Measurements from ENCODE around the gene PCP4L1. TPM values are rescaled to one million over a fixed set of nuclear protein-coding genes. Genes with fewer than 3 reads are reported as not detected.

PCP4L1 gene
- total RNA-seq, 1 experiment from 2014 or later, result not detected

GRCh38 chr1:161298116-161298515 lies 39.6 kb downstream of the PCP4L1 start:
- DNase-seq, result no peak
- no TSS peak for BruUV-seq (replicated peaks)
- H3K9me2 ChIP-seq (ENCODE audit: insufficient read depth), result no peaks in the 10 kb centered on the region
- H3K36me3 ChIP-seq (ENCODE audit: low read depth), result no peaks in the 10 kb centered on the region
- no peaks in the 10 kb centered on the region for H3K27me3 ChIP-seq (ENCODE audit: insufficient read depth, low read depth)
- TF ChIP-seq CTCF (conservative IDR thresholded peaks at IDR 0.05), result no peak
- no peak for TF ChIP-seq EZH2 (IDR thresholded peaks at IDR 0.05; ENCODE audit: low read depth)
- no peaks in the 10 kb centered on the region for H3F3A ChIP-seq (ENCODE audit: insufficient read depth, low read depth)
- H3K4me3 ChIP-seq, result no peak overlapping the region
- H3K79me2 ChIP-seq (ENCODE audit: low read depth), result no peaks in the 10 kb centered on the region
- ChIA-PET POLR2A (ENCODE audit: unreplicated experiment) (no interaction called here), CTCF (no interaction called here)
- H2AFZ ChIP-seq, result no peak overlapping the region
- no peak overlapping the region for H3K27ac ChIP-seq
- no peaks in the 10 kb centered on the region for H4K20me1 ChIP-seq (ENCODE audit: insufficient read depth)
- H3K4me1 ChIP-seq (replicated peaks; ENCODE audit: insufficient read depth), result no peaks in the 10 kb centered on the region
- no peak overlapping the region for H3K4me2 ChIP-seq
- H3K9me3 ChIP-seq (ENCODE audit: insufficient read depth, low read depth), result no peaks in the 10 kb centered on the region
- intact Hi-C loops (cut with micrococcal nuclease; ENCODE audit: unreplicated experiment), result no loop called here

GRCh38 chr1:161299347-161299746 lies 40.8 kb downstream of the PCP4L1 start:
- Histone ChIP-seq H4K20me1 (ENCODE audit: insufficient read depth) (no peaks in the 10 kb centered on the region), H3F3A (ENCODE audit: insufficient read depth, low read depth) (no peaks in the 10 kb centered on the region), H3K4me1 (replicated peaks; ENCODE audit: insufficient read depth) (no peaks in the 10 kb centered on the region), H2AFZ (no peak overlapping the region), H3K4me3 (no peak overlapping the region), H3K27ac (no peak overlapping the region), H3K9me2 (ENCODE audit: insufficient read depth) (no peaks in the 10 kb centered on the region), H3K4me2 (no peak overlapping the region), H3K36me3 (ENCODE audit: low read depth) (no peaks in the 10 kb centered on the region), H3K27me3 (ENCODE audit: insufficient read depth, low read depth) (no peaks in the 10 kb centered on the region), H3K79me2 (ENCODE audit: low read depth) (no peaks in the 10 kb centered on the region), H3K9me3 (ENCODE audit: insufficient read depth, low read depth) (no peaks in the 10 kb centered on the region)
- no peak for TF ChIP-seq CTCF (conservative IDR thresholded peaks at IDR 0.05)
- no peak for TF ChIP-seq EZH2 (IDR thresholded peaks at IDR 0.05; ENCODE audit: low read depth)
- POLR2A ChIA-PET (ENCODE audit: unreplicated experiment), result no interaction called here
- intact Hi-C loops (cut with micrococcal nuclease; ENCODE audit: unreplicated experiment), result no loop called here
- DNase-seq, result no peak
- CTCF ChIA-PET, result no interaction called here
- no TSS peak for BruUV-seq (replicated peaks)

- H3K9me2 ChIP-seq (ENCODE audit: insufficient read depth), result no peaks in the 10 kb centered on the region
- no peaks in the 10 kb centered on the region for H3K36me3 ChIP-seq (ENCODE audit: low read depth)
- H3K79me2 ChIP-seq (ENCODE audit: low read depth), result no peaks in the 10 kb centered on the region
- no peak overlapping the region for H2AFZ ChIP-seq
- POLR2A ChIA-PET (ENCODE audit: unreplicated experiment), result no interaction called here
- H3K4me3 ChIP-seq, result no peak overlapping the region
- no peak for DNase-seq
- no peak overlapping the region for H3K4me2 ChIP-seq
- no TSS peak for BruUV-seq (replicated peaks)
- H3K27me3 ChIP-seq (ENCODE audit: insufficient read depth, low read depth), result no peaks in the 10 kb centered on the region
- TF ChIP-seq CTCF (conservative IDR thresholded peaks at IDR 0.05), result no peak
- TF ChIP-seq EZH2 (IDR thresholded peaks at IDR 0.05; ENCODE audit: low read depth), result no peak
- no peaks in the 10 kb centered on the region for H3K9me3 ChIP-seq (ENCODE audit: insufficient read depth, low read depth)
- intact Hi-C loops (cut with micrococcal nuclease; ENCODE audit: unreplicated experiment), result no loop called here
- CTCF ChIA-PET, result no interaction called here
- H4K20me1 ChIP-seq (ENCODE audit: insufficient read depth), result no peaks in the 10 kb centered on the region
- H3K4me1 ChIP-seq (replicated peaks; ENCODE audit: insufficient read depth), result no peaks in the 10 kb centered on the region
- no peak overlapping the region for H3K27ac ChIP-seq
- H3F3A ChIP-seq (ENCODE audit: insufficient read depth, low read depth), result no peaks in the 10 kb centered on the region
Measured at GRCh38 chr1:161300478-161300877, 41.9 kb downstream of the PCP4L1 start.

Measured in PC-9 (cell line).